GM12878 (cell line): ENCODE measurements around the gene SNRPA1. TPM values are rescaled to one million over a fixed set of nuclear protein-coding genes. Genes with fewer than 3 reads are reported as not detected.

ENCODE experiments used
- ATAC-seq: fragments of 200-7000 bp; cut with Tn5 transposase; 3 replicates; pipeline ENCODE4 v1.9.1; 2020; ENCODE audit warnings: mild to moderate bottlenecking, moderate library complexity
- BruUV-seq: library from RNA; stranded (reverse); fragments of 400-500 nt; replicated peaks from 2 replicates; lab custom pipeline; 2021; lab: Mats Ljungman, UMichigan
- CTCF ChIA-PET: fragments of 300-600 bp; sonication (Branson Sonifier 250); formaldehyde crosslinking; extraction: SDS; loops from one replicate; lab custom pipeline; 2021; ENCODE audit warnings: inconsistent platforms; lab: Yijun Ruan, JAX
- POLR2A ChIA-PET: fragments of 350-600 bp; formaldehyde crosslinking; extraction: SDS; loops from one replicate; lab custom pipeline; 2021; ENCODE audit warnings: inconsistent platforms; lab: Charles Lee
- RAD21 ChIA-PET: fragments of 300-600 bp; sonication (Branson Sonifier 250); formaldehyde crosslinking; loops from one replicate; lab custom pipeline; 2023; ENCODE audit warnings: antibody characterized with exemption; ENCODE audit not compliant: unreplicated experiment; lab: Charles Lee
- SMC1A ChIA-PET: fragments of 300-600 bp; sonication (Branson Sonifier 250); formaldehyde crosslinking; loops from one replicate; lab custom pipeline; 2023; ENCODE audit not compliant: unreplicated experiment, uncharacterized antibody; lab: Charles Lee
- DNase-seq: peaks from one replicate; pipeline ENCODE4 v3.0.0-alpha.2; 2011; ENCODE audit warnings: low read depth, low spot score
- FAIRE-seq: peaks from 3 replicates; lab custom pipeline; 2011; peaks lifted over from hg19 to GRCh38; lab: Jason Lieb, UNC
- H2AFZ ChIP-seq: 2 replicates; pipeline ENCODE4 v1.6.0; 2011; ENCODE audit warnings: low read depth, low read length, control low read depth; ENCODE audit not compliant: control insufficient read depth
- H3K27ac ChIP-seq: 2 replicates; pipeline ENCODE4 v1.5.1; 2011; ENCODE audit warnings: control low read depth; ENCODE audit not compliant: control insufficient read depth, insufficient read depth
- H3K27me3 ChIP-seq, 2 experiments: replicated peaks in 1 of 2; 2 replicates each; pipeline versions ENCODE4 v1.6.0 to v1.6.1; 2011; ENCODE audit warnings: low read length in 1 of 2; ENCODE audit not compliant: control insufficient read depth in 2 of 2, insufficient read depth in 2 of 2
- H3K36me3 ChIP-seq, 2 experiments: 2 replicates each; pipeline ENCODE4 v1.5.1; 2011; ENCODE audit warnings: low read length in 1 of 2; ENCODE audit not compliant: control insufficient read depth in 2 of 2, insufficient read depth in 2 of 2
- H3K4me1 ChIP-seq: 2 replicates; pipeline ENCODE4 v1.6.1; 2011; ENCODE audit warnings: mild to moderate bottlenecking, low read length, moderate library complexity, mixed read lengths; ENCODE audit not compliant: control insufficient read depth, insufficient read depth
- H3K4me2 ChIP-seq: 2 replicates; pipeline ENCODE4 v1.6.0; 2011; ENCODE audit warnings: control low read depth; ENCODE audit not compliant: control insufficient read depth, insufficient read depth
- H3K4me3 ChIP-seq: fragments of 200-600 bp; sonication (generic); 2 replicates; pipeline ENCODE4 v1.5.1; 2016
- H3K79me2 ChIP-seq: 2 replicates; pipeline ENCODE4 v1.6.0; 2011; ENCODE audit warnings: low read length; ENCODE audit not compliant: control insufficient read depth, insufficient read depth
- H3K9ac ChIP-seq: 2 replicates; pipeline ENCODE4 v1.8.0; 2011; ENCODE audit warnings: low read length, control low read depth, mixed read lengths; ENCODE audit not compliant: control insufficient read depth, insufficient read depth
- H3K9me3 ChIP-seq: replicated peaks from 3 replicates; pipeline ENCODE4 v1.5.1; 2011; ENCODE audit warnings: mild to moderate bottlenecking, low read length; ENCODE audit not compliant: control insufficient read depth, insufficient read depth
- H4K20me1 ChIP-seq: 2 replicates; pipeline ENCODE4 v1.6.0; 2011; ENCODE audit not compliant: control insufficient read depth, insufficient read depth
- BACH1 ChIP-seq: fragments of 450-650 bp; IDR thresholded peaks from 2 replicates; pipeline ENCODE4 v1.6.1; 2017; ENCODE audit warnings: mild to moderate bottlenecking, borderline replicate concordance
- CBX3 ChIP-seq: fragments of 200-600 bp; sonication (generic); IDR thresholded peaks from 2 replicates; pipeline ENCODE4 v1.6.1; 2016; ENCODE audit warnings: low read depth, borderline replicate concordance
- CBX5 ChIP-seq: sonication (generic); IDR thresholded peaks from 2 replicates; pipeline ENCODE4 v1.6.1; 2016; ENCODE audit warnings: low read depth, moderate library complexity, mild to moderate bottlenecking, inconsistent platforms
- CHD4 ChIP-seq: fragments of 200-600 bp; sonication (generic); IDR thresholded peaks from 2 replicates; pipeline ENCODE4 v1.6.1; 2016; ENCODE audit warnings: mild to moderate bottlenecking
- IKZF2 ChIP-seq, 2 experiments: fragments of 450-650 bp; IDR thresholded peaks; 2 replicates each; pipeline ENCODE4 v1.6.1; 2017; ENCODE audit warnings: mild to moderate bottlenecking in 2 of 2, moderate library complexity in 2 of 2
- MEF2B ChIP-seq: fragments of 450-650 bp; IDR thresholded peaks from 2 replicates; pipeline ENCODE4 v1.6.1; 2018; ENCODE audit warnings: mild to moderate bottlenecking, moderate library complexity; ENCODE audit not compliant: partially characterized antibody, poor library complexity, severe bottlenecking
- POU2F2 ChIP-seq: IDR thresholded peaks from 3 replicates; pipeline ENCODE4 v1.6.1; 2011; ENCODE audit warnings: low read depth, mild to moderate bottlenecking, low read length, borderline replicate concordance
- RAD21 ChIP-seq: IDR thresholded peaks from 2 replicates; pipeline ENCODE4 v1.6.1; 2011; ENCODE audit warnings: mild to moderate bottlenecking, low read depth, low read length, moderate library complexity; ENCODE audit not compliant: insufficient read depth
- RBBP5 ChIP-seq: fragments of 200-600 bp; sonication (generic); conservative IDR thresholded peaks from 2 replicates; pipeline ENCODE4 v1.6.1; 2016
- SMAD1 ChIP-seq: fragments of 450-650 bp; IDR thresholded peaks from 2 replicates; pipeline ENCODE4 v1.6.1; 2018; ENCODE audit warnings: mild to moderate bottlenecking, low read depth; ENCODE audit not compliant: partially characterized antibody
- SREBF1 ChIP-seq: IDR thresholded peaks from 2 replicates; pipeline ENCODE4 v1.6.1; 2012; ENCODE audit warnings: mild to moderate bottlenecking, low read length
- STAT3 ChIP-seq: IDR thresholded peaks from 2 replicates; pipeline ENCODE4 v1.6.1; 2011; ENCODE audit warnings: low read depth, low read length, improper control_type of control experiment
- SUZ12 ChIP-seq: fragments of 200-600 bp; sonication (generic); IDR thresholded peaks from one replicate; pipeline ENCODE4 v1.6.1; 2018; ENCODE audit warnings: antibody characterized with exemption, mild to moderate bottlenecking; ENCODE audit not compliant: unreplicated experiment
- WGBS: methylation state at CpG from one replicate; pipeline ENCODE4 v1.1.6; 2016; ENCODE audit warnings: low lambda C conversion rate; ENCODE audit not compliant: insufficient replicate concordance, insufficient coverage; ENCODE audit errors: missing lambda C conversion rate; 5-methylcytosine and 5-hydroxymethylcytosine counted together
- in situ Hi-C: fragments of 300-500 bp; cut with MboI; formaldehyde crosslinking; loops from 9 replicates; pipeline ENCODE4 v1.14.3; 2018; ENCODE audit warnings: mixed read lengths
- intact Hi-C: fragments of 100-400 bp; cut with micrococcal nuclease; formaldehyde crosslinking; loops from one replicate; pipeline ENCODE4 v1.14.2; 2022; ENCODE audit not compliant: unreplicated experiment
- polyA plus RNA-seq, 11 experiments: library from polyadenylated mRNA; depleted of rRNA in 4 of 11; unstranded in 6 of 11; stranded (reverse) in 5 of 11; fragments of >200 nt; fragmentation: Nextera tagmentation in 4 of 11; fragmentation: Illumina TruSeq in 1 of 11; extraction: Ambion mirVana in 4 of 11; extraction: Trizol in 1 of 11; gene quantifications; 1 replicate in 1 of 11; 2 replicates in 10 of 11; pipeline versions ENCODE4 v1.2.1 to v1.2.3, GENCODE V29; 2011 to 2016; ENCODE audit warnings: inconsistent platforms in 2 of 11, missing spikeins in 2 of 11, low read depth in 1 of 11
- total RNA-seq, 4 experiments: library from RNA; depleted of rRNA in 3 of 4; stranded (reverse); fragments of >200 nt in 3 of 4; fragmentation: Illumina TruSeq in 1 of 4; extraction: Trizol in 1 of 4; gene quantifications; 2 replicates each; pipeline versions ENCODE4 v1.2.1 to v1.2.3, GENCODE V29; 2013 to 2021
- TF ChIP-seq, protein P1 (sequence below): fragments of 450-650 bp; IDR thresholded peaks from 2 replicates; pipeline ENCODE4 v1.6.1; 2016; ENCODE audit warnings: mild to moderate bottlenecking
- TF ChIP-seq, protein P2 (sequence below): fragments of 150-350 bp; IDR thresholded peaks from 2 replicates; pipeline ENCODE4 v1.6.1; 2016; ENCODE audit warnings: low read depth, low read length
- TF ChIP-seq, protein P3 (sequence below): fragments of 450-650 bp; IDR thresholded peaks from 2 replicates; pipeline ENCODE4 v1.6.1; 2017; ENCODE audit warnings: mild to moderate bottlenecking
- TF ChIP-seq, protein P4 (sequence below): IDR thresholded peaks from 2 replicates; pipeline ENCODE4 v1.6.1; 2011; ENCODE audit warnings: low read depth, mild to moderate bottlenecking, low read length, moderate library complexity, borderline replicate concordance; ENCODE audit errors: extremely low read depth

The SNRPA1 gene
- total and polyA plus RNA-seq, 10 of the 15 experiments (the other 5 are each of a cell fraction or from before 2014, with no cell fraction given), result 59.9 to 267 (median 161) TPM

DNA sequence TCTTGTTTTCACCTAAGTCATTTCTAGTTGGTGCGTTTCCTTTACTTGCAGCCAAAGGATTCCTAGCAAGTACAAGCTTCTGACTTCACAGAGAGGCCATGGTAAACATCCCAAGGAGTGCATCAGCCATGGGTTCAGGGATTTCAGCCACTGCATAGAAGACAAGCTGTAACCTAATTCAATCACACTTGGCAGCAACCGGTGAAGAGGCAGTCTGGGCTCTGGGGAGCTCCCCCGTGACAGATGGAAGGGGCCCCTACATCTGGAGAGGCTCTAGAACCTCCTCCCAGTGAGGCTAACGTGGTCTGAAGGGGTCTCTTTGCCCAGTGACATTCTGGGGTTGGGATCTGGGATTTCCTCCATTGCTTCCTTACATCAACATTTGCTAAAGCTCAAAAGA lies 8.4 kb upstream of the SNRPA1 start:
- ChIA-PET POLR2A (interaction anchor here (0.5 kb wide), 1 partner anchor 167 kb away, joined by 3 read pairs; no protein-coding TSS in a partner anchor), RAD21 (interaction anchor here (1.2 kb wide), 1 partner anchor 338 kb away, joined by 3 read pairs; no protein-coding TSS in a partner anchor), CTCF (interaction anchor here (0.9 to 8.5 kb wide), 4 partner anchors 15 to 338 kb away, joined by 3 to 93 read pairs (median 12); no protein-coding TSS in a partner anchor), SMC1A (interaction anchor here (1.0 to 5.7 kb wide), 5 partner anchors 15 to 417 kb away, joined by 3 to 27 read pairs (median 3); no protein-coding TSS in a partner anchor)
- in situ Hi-C loops (loop anchor here (5.0 kb wide), 1 partner anchor 199 kb away; no protein-coding TSS in a partner anchor), intact Hi-C loops (loop anchor here (5.0 kb wide), 1 partner anchor 199 kb away; no protein-coding TSS in a partner anchor)
- Histone ChIP-seq H3K4me3 (no peak overlapping the region), H4K20me1 (no peaks in the 10 kb centered on the region), H3K27ac (no peak overlapping the region), H2AFZ (no peak overlapping the region), H3K27me3 (peaks cover 0 to 1% of the 10 kb centered on the region in 2 experiments; a peak in 2 of 4 replicates), H3K36me3 (no peaks in the 10 kb centered on the region), H3K9ac (no peak overlapping the region), H3K9me3 (no peaks in the 10 kb centered on the region), H3K4me2 (no peak overlapping the region), H3K4me1 (no peaks in the 10 kb centered on the region), H3K79me2 (no peaks in the 10 kb centered on the region)
- ATAC-seq, result no peak
- FAIRE-seq, result no peak
- DNase-seq, result no peak
- WGBS, result 65% methylated on average over 4 of the region's 4 CpGs
- no TSS peak for BruUV-seq
- TF ChIP-seq IKZF2 (IDR thresholded peaks at IDR 0.05), result no peak
- TF ChIP-seq, protein P1, sequence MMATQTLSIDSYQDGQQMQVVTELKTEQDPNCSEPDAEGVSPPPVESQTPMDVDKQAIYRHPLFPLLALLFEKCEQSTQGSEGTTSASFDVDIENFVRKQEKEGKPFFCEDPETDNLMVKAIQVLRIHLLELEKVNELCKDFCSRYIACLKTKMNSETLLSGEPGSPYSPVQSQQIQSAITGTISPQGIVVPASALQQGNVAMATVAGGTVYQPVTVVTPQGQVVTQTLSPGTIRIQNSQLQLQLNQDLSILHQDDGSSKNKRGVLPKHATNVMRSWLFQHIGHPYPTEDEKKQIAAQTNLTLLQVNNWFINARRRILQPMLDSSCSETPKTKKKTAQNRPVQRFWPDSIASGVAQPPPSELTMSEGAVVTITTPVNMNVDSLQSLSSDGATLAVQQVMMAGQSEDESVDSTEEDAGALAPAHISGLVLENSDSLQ, result no peak
- TF ChIP-seq, protein P2, sequence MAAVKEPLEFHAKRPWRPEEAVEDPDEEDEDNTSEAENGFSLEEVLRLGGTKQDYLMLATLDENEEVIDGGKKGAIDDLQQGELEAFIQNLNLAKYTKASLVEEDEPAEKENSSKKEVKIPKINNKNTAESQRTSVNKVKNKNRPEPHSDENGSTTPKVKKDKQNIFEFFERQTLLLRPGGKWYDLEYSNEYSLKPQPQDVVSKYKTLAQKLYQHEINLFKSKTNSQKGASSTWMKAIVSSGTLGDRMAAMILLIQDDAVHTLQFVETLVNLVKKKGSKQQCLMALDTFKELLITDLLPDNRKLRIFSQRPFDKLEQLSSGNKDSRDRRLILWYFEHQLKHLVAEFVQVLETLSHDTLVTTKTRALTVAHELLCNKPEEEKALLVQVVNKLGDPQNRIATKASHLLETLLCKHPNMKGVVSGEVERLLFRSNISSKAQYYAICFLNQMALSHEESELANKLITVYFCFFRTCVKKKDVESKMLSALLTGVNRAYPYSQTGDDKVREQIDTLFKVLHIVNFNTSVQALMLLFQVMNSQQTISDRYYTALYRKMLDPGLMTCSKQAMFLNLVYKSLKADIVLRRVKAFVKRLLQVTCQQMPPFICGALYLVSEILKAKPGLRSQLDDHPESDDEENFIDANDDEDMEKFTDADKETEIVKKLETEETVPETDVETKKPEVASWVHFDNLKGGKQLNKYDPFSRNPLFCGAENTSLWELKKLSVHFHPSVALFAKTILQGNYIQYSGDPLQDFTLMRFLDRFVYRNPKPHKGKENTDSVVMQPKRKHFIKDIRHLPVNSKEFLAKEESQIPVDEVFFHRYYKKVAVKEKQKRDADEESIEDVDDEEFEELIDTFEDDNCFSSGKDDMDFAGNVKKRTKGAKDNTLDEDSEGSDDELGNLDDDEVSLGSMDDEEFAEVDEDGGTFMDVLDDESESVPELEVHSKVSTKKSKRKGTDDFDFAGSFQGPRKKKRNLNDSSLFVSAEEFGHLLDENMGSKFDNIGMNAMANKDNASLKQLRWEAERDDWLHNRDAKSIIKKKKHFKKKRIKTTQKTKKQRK, result no peak
- TF ChIP-seq SREBF1, result no peak
- no peak for TF ChIP-seq RAD21
- TF ChIP-seq POU2F2, result no peak
- TF ChIP-seq SUZ12, result no peak
- TF ChIP-seq CBX3, result no peak
- no peak for TF ChIP-seq BACH1
- TF ChIP-seq, protein P3, sequence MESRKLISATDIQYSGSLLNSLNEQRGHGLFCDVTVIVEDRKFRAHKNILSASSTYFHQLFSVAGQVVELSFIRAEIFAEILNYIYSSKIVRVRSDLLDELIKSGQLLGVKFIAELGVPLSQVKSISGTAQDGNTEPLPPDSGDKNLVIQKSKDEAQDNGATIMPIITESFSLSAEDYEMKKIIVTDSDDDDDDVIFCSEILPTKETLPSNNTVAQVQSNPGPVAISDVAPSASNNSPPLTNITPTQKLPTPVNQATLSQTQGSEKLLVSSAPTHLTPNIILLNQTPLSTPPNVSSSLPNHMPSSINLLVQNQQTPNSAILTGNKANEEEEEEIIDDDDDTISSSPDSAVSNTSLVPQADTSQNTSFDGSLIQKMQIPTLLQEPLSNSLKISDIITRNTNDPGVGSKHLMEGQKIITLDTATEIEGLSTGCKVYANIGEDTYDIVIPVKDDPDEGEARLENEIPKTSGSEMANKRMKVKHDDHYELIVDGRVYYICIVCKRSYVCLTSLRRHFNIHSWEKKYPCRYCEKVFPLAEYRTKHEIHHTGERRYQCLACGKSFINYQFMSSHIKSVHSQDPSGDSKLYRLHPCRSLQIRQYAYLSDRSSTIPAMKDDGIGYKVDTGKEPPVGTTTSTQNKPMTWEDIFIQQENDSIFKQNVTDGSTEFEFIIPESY, result no peak
- no peak for TF ChIP-seq STAT3
- no peak for TF ChIP-seq SMAD1
- no peak for TF ChIP-seq CBX5
- TF ChIP-seq, protein P4, sequence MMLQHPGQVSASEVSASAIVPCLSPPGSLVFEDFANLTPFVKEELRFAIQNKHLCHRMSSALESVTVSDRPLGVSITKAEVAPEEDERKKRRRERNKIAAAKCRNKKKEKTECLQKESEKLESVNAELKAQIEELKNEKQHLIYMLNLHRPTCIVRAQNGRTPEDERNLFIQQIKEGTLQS, result no peak
- no peak for TF ChIP-seq MEF2B
- TF ChIP-seq RBBP5, result no peak
- no peak for TF ChIP-seq CHD4
